GM23338 (cell line): ENCODE results near the gene PXYLP1. TPM values are rescaled to one million over a fixed set of nuclear protein-coding genes. Genes with fewer than 3 reads are reported as not detected.

Experiments
- ATAC-seq: fragments of 200-7000 bp; cut with Tn5 transposase; 3 replicates; pipeline ENCODE4 v1.9.1; 2020
- DNase-seq: peaks from one replicate; pipeline ENCODE4 v3.0.0-alpha.2; 2015; ENCODE audit warnings: low spot score
- H2AFZ ChIP-seq: fragments of 200-600 bp; sonication (generic); 2 replicates; pipeline ENCODE4 v1.8.0; 2016; ENCODE audit warnings: antibody characterized with exemption, mild to moderate bottlenecking, moderate library complexity
- H3F3A ChIP-seq: fragments of 200-600 bp; sonication (generic); replicated peaks from 2 replicates; pipeline ENCODE4 v1.8.0; 2017; ENCODE audit warnings: antibody characterized with exemption, mixed run types, low read depth
- H3K27ac ChIP-seq: fragments of 200-600 bp; sonication (generic); 2 replicates; pipeline ENCODE4 v1.6.1; 2016; ENCODE audit warnings: low read depth
- H3K27me3 ChIP-seq: fragments of 200-600 bp; sonication (generic); 2 replicates; pipeline ENCODE4 v1.8.0; 2016; ENCODE audit warnings: mild to moderate bottlenecking, mixed run types, moderate library complexity; ENCODE audit not compliant: insufficient read depth
- H3K36me3 ChIP-seq: fragments of 200-600 bp; sonication (generic); 2 replicates; pipeline ENCODE4 v1.8.0; 2016; ENCODE audit warnings: mild to moderate bottlenecking; ENCODE audit not compliant: insufficient read depth
- H3K4me1 ChIP-seq: fragments of 200-600 bp; sonication (generic); 2 replicates; pipeline ENCODE4 v1.8.0; 2016; ENCODE audit warnings: mild to moderate bottlenecking, moderate library complexity; ENCODE audit not compliant: insufficient read depth
- H3K4me2 ChIP-seq: fragments of 200-600 bp; sonication (generic); 2 replicates; pipeline ENCODE4 v1.7.1; 2017; ENCODE audit warnings: mixed run types
- H3K4me3 ChIP-seq: fragments of 200-600 bp; sonication (generic); 2 replicates; pipeline ENCODE4 v1.6.1; 2016; ENCODE audit warnings: mixed run types
- H3K79me2 ChIP-seq: fragments of 200-600 bp; sonication (generic); replicated peaks from 2 replicates; pipeline ENCODE4 v1.8.0; 2017; ENCODE audit warnings: mild to moderate bottlenecking; ENCODE audit not compliant: insufficient read depth
- H3K9me2 ChIP-seq: fragments of 200-600 bp; sonication (generic); 2 replicates; pipeline ENCODE4 v1.8.0; 2017; ENCODE audit not compliant: insufficient read depth
- H4K20me1 ChIP-seq: fragments of 200-600 bp; sonication (generic); replicated peaks from 2 replicates; pipeline ENCODE4 v1.8.0; 2017; ENCODE audit warnings: mild to moderate bottlenecking; ENCODE audit not compliant: insufficient read depth
- H3K27ac Mint-ChIP-seq: 2 replicates; pipeline ENCODE4 v1.8.0; 2020; ENCODE audit warnings: inconsistent platforms, mild to moderate bottlenecking, moderate library complexity, mixed read lengths
- H3K27me3 Mint-ChIP-seq: 3 replicates; pipeline ENCODE4 v1.8.0; 2022; ENCODE audit warnings: low read depth, mild to moderate bottlenecking, moderate library complexity, mixed read lengths, inconsistent platforms; ENCODE audit not compliant: insufficient read depth, poor library complexity
- H3K36me3 Mint-ChIP-seq: 3 replicates; pipeline ENCODE4 v1.8.0; 2021; ENCODE audit warnings: low read depth, mild to moderate bottlenecking, inconsistent platforms, moderate library complexity, mixed read lengths
- H3K4me1 Mint-ChIP-seq: 3 replicates; pipeline ENCODE4 v1.8.0; 2020; ENCODE audit warnings: mild to moderate bottlenecking, inconsistent platforms, mixed read lengths
- H3K4me3 Mint-ChIP-seq: 3 replicates; pipeline ENCODE4 v1.8.0; 2021; ENCODE audit warnings: moderate library complexity, mild to moderate bottlenecking, inconsistent platforms, mixed read lengths
- H3K9me3 Mint-ChIP-seq: 3 replicates; pipeline ENCODE4 v1.8.0; 2020; ENCODE audit warnings: moderate library complexity, mild to moderate bottlenecking, inconsistent platforms, mixed read lengths
- CREB1 ChIP-seq: fragments of 250-450 bp; sonication (Bioruptor Pico); IDR thresholded peaks from 2 replicates; pipeline ENCODE4 v1.5.0; 2020; ENCODE audit warnings: low read depth, mild to moderate bottlenecking, moderate library complexity
- EZH2 ChIP-seq: fragments of 200-600 bp; sonication (generic); IDR thresholded peaks from one replicate; pipeline ENCODE4 v1.8.0; 2017; ENCODE audit warnings: antibody characterized with exemption, mild to moderate bottlenecking, low read depth; ENCODE audit not compliant: unreplicated experiment
- EZH2phosphoT487 ChIP-seq: fragments of 200-600 bp; sonication (generic); IDR thresholded peaks from one replicate; pipeline ENCODE4 v1.8.1; 2018; ENCODE audit warnings: antibody characterized with exemption; ENCODE audit not compliant: unreplicated experiment
- JUNB ChIP-seq: IDR thresholded peaks from one replicate; pipeline ENCODE4 v1.6.1; 2016; ENCODE audit warnings: antibody characterized with exemption; ENCODE audit not compliant: unreplicated experiment
- NANOG ChIP-seq: IDR thresholded peaks from 2 replicates; pipeline ENCODE4 v1.6.1; 2016; ENCODE audit warnings: antibody characterized with exemption, borderline replicate concordance
- POLR2AphosphoS5 ChIP-seq: IDR thresholded peaks from 2 replicates; pipeline ENCODE4 v1.6.1; 2016; ENCODE audit warnings: antibody characterized with exemption, low read depth
- STAT1 ChIP-seq: IDR thresholded peaks from one replicate; pipeline ENCODE4 v1.6.1; 2016; ENCODE audit warnings: antibody characterized with exemption; ENCODE audit not compliant: unreplicated experiment
- ZNF114 ChIP-seq: fragments of 250-450 bp; sonication (Bioruptor Pico); IDR thresholded peaks from 2 replicates; pipeline ENCODE4 v1.5.0; 2020; ENCODE audit warnings: mild to moderate bottlenecking, moderate library complexity
- ZNF331 ChIP-seq: fragments of 250-450 bp; sonication (Bioruptor Pico); IDR thresholded peaks from 2 replicates; pipeline ENCODE4 v1.5.0; 2020; ENCODE audit warnings: low read depth, mild to moderate bottlenecking, moderate library complexity
- polyA plus RNA-seq: library from polyadenylated mRNA; unstranded; fragments of >200 nt; fragmentation: Nextera tagmentation; extraction: Ambion mirVana; gene quantifications from 2 replicates; pipeline ENCODE4 v1.2.1, GENCODE V29; 2016
- total RNA-seq: library from RNA; depleted of rRNA; stranded (reverse); fragments of >200 nt; shearing (Covaris generic); gene quantifications from 2 replicates; pipeline ENCODE4 v1.2.3, GENCODE V29; 2014
- TF ChIP-seq, protein P1 (sequence below): IDR thresholded peaks from 2 replicates; pipeline ENCODE4 v1.6.1; 2016; ENCODE audit warnings: antibody characterized with exemption
- TF ChIP-seq, protein P2 (sequence below), 2 experiments: fragments of 200-600 bp in 1 of 2; sonication (generic) in 1 of 2; conservative IDR thresholded peaks; 2 replicates each; pipeline versions ENCODE4 v1.5.1 to v1.6.1; 2016 to 2017; ENCODE audit warnings: antibody characterized with exemption in 2 of 2, low read depth in 2 of 2, mild to moderate bottlenecking in 2 of 2, moderate library complexity in 1 of 2
- TF ChIP-seq, protein P3 (sequence below): IDR thresholded peaks from one replicate; pipeline ENCODE4 v1.6.1; 2018; ENCODE audit warnings: antibody characterized with exemption; ENCODE audit not compliant: unreplicated experiment

Gene PXYLP1
- total and polyA plus RNA-seq, 2 experiments from 2014 or later = 8.9 to 20.1 TPM

DNA sequence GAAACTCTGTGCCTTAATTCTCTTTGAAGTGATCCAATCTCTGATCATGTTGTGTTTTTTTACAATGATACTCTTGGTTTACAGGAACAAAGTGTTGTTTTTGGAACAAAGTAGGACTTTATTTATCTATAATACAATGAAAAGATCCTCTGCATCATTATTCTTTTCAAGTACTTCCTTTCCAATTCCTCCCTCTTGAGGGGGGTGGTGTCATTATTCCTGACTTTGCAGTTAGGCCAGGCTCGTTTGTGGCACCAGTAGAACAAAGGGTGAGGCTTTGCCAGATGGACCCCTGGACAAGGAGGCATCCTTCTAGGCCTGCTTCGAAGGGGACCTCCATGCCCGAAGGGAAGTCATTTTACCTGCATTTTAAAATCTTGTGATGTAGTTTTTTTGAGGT lies 95.0 kb downstream of the PXYLP1 start (continued):
- TF ChIP-seq EZH2phosphoT487 (no peak), POLR2AphosphoS5 (no peak)

DNA sequence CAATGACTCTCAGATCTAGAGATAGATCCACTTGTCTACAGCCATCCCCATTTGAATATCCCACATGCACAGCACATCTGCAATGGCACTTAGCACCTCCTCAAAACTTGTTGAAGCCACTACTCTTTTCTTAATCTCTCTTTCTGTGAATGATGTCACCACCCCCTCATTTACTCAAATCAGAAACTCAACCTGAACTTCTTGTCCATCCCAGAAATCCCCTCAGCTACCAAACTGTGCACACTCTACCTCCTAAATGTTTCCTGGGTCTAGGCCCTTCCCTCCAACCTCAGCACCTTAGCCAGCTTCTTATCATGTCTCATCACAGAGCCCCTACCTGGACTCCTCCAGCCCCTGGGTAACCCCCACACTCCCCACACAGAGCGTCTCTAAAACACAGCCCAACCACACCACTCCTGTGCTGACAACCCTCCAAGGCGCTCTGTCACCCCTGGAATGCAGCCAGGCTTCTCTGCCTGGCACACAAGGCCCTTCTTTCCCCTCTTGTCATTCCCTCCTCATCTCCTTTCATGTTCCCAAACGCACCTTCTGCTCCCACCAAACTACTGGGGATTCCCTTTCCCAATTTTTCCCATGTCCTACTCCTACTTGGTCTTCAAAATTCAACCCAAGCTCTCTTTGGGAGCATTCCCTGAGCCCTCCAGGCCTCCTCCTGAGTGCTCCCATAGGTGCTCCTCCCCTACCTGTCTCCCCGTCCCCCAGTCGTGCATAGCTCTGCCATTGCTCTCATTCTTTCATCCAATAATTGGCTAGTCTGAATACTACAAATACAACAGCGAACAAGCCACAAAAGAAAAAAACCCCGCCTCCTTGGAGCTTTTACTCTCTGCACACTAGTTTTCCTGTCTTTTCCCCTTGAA lies 96.9 kb downstream of the PXYLP1 start:
- Mint-ChIP-seq H3K9me3 (no peaks in the 10 kb centered on the region), H3K4me3 (no peak overlapping the region), H3K27ac (no peak overlapping the region), H3K27me3 (no peaks in the 10 kb centered on the region), H3K4me1 (peaks cover 17% of the 10 kb centered on the region), H3K36me3 (no peaks in the 10 kb centered on the region)
- no peak overlapping the region for H3K27ac ChIP-seq
- no peak overlapping the region for H2AFZ ChIP-seq
- H3K9me2 ChIP-seq = peaks cover 6% of the 10 kb centered on the region; the same call in 1 of the 2 replicates
- H4K20me1 ChIP-seq = no peaks in the 10 kb centered on the region
- H3K36me3 ChIP-seq = no peaks in the 10 kb centered on the region
- no peaks in the 10 kb centered on the region for H3K27me3 ChIP-seq
- H3K79me2 ChIP-seq = no peaks in the 10 kb centered on the region
- no peak for ATAC-seq
- no peak overlapping the region for H3K4me2 ChIP-seq
- DNase-seq = no peak
- peaks cover 18% of the 10 kb centered on the region; the same call in 1 of the 2 replicates for H3K4me1 ChIP-seq
- TF ChIP-seq EZH2phosphoT487 = no peak
- TF ChIP-seq STAT1 = no peak
- no peak for TF ChIP-seq POLR2AphosphoS5
- no peak overlapping the region for H3K4me3 ChIP-seq
- H3F3A ChIP-seq = no peaks in the 10 kb centered on the region

DNA sequence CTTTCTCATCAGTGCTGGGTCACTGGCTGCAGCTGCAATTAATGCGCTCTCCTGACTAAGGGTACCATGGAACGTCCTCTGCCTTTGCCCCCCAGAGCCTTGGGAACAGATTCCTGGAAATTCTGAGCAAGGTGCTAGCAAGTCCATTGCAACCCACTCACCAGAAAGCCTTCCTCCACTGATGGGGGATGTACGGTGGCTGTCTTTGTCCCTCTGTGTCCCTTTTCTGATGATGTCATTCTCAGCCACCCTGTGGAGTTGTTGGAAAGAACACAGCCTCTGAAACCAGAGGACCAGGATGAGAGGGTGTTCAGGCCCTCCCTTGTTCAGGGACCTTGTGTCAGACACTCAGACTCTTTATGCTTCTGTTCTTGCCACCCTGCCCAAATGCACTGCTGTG lies 98.6 kb downstream of the PXYLP1 start:
- Histone ChIP-seq H3K4me1 (peaks cover 25% of the 10 kb centered on the region), H3K36me3 (no peaks in the 10 kb centered on the region), H3K79me2 (no peaks in the 10 kb centered on the region), H4K20me1 (no peaks in the 10 kb centered on the region), H2AFZ (no peak overlapping the region), H3K27me3 (no peaks in the 10 kb centered on the region), H3K4me2 (no peak overlapping the region), H3K27ac (no peak overlapping the region), H3K9me2 (peaks cover 6% of the 10 kb centered on the region; the same call in 1 of the 2 replicates), H3F3A (no peaks in the 10 kb centered on the region), H3K4me3 (no peak overlapping the region)
- Mint-ChIP-seq H3K36me3 (no peaks in the 10 kb centered on the region), H3K27me3 (peaks cover 5% of the 10 kb centered on the region), H3K27ac (no peak overlapping the region), H3K4me1 (peaks cover 26% of the 10 kb centered on the region), H3K4me3 (no peak overlapping the region), H3K9me3 (no peaks in the 10 kb centered on the region; the same call in 2 of the 3 replicates)
- DNase-seq (no peak), ATAC-seq (no peak)
- TF ChIP-seq STAT1 (no peak), ZNF331 (no peak), EZH2 (no peak), NANOG (no peak), EZH2phosphoT487 (no peak), JUNB (no peak), ZNF114 (CRISPR knock-in tag) (no peak), POLR2AphosphoS5 (no peak), CREB1 (CRISPR knock-in tag) (no peak)
- TF ChIP-seq, protein P1, sequence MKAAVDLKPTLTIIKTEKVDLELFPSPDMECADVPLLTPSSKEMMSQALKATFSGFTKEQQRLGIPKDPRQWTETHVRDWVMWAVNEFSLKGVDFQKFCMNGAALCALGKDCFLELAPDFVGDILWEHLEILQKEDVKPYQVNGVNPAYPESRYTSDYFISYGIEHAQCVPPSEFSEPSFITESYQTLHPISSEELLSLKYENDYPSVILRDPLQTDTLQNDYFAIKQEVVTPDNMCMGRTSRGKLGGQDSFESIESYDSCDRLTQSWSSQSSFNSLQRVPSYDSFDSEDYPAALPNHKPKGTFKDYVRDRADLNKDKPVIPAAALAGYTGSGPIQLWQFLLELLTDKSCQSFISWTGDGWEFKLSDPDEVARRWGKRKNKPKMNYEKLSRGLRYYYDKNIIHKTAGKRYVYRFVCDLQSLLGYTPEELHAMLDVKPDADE = no peak
- TF ChIP-seq, protein P2, sequence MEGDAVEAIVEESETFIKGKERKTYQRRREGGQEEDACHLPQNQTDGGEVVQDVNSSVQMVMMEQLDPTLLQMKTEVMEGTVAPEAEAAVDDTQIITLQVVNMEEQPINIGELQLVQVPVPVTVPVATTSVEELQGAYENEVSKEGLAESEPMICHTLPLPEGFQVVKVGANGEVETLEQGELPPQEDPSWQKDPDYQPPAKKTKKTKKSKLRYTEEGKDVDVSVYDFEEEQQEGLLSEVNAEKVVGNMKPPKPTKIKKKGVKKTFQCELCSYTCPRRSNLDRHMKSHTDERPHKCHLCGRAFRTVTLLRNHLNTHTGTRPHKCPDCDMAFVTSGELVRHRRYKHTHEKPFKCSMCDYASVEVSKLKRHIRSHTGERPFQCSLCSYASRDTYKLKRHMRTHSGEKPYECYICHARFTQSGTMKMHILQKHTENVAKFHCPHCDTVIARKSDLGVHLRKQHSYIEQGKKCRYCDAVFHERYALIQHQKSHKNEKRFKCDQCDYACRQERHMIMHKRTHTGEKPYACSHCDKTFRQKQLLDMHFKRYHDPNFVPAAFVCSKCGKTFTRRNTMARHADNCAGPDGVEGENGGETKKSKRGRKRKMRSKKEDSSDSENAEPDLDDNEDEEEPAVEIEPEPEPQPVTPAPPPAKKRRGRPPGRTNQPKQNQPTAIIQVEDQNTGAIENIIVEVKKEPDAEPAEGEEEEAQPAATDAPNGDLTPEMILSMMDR (conservative IDR thresholded peaks at IDR 0.05; ENCODE audit: low read depth in 2 of 2) = no peak
- TF ChIP-seq, protein P3, sequence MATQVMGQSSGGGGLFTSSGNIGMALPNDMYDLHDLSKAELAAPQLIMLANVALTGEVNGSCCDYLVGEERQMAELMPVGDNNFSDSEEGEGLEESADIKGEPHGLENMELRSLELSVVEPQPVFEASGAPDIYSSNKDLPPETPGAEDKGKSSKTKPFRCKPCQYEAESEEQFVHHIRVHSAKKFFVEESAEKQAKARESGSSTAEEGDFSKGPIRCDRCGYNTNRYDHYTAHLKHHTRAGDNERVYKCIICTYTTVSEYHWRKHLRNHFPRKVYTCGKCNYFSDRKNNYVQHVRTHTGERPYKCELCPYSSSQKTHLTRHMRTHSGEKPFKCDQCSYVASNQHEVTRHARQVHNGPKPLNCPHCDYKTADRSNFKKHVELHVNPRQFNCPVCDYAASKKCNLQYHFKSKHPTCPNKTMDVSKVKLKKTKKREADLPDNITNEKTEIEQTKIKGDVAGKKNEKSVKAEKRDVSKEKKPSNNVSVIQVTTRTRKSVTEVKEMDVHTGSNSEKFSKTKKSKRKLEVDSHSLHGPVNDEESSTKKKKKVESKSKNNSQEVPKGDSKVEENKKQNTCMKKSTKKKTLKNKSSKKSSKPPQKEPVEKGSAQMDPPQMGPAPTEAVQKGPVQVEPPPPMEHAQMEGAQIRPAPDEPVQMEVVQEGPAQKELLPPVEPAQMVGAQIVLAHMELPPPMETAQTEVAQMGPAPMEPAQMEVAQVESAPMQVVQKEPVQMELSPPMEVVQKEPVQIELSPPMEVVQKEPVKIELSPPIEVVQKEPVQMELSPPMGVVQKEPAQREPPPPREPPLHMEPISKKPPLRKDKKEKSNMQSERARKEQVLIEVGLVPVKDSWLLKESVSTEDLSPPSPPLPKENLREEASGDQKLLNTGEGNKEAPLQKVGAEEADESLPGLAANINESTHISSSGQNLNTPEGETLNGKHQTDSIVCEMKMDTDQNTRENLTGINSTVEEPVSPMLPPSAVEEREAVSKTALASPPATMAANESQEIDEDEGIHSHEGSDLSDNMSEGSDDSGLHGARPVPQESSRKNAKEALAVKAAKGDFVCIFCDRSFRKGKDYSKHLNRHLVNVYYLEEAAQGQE = no peak
